ENCODE measurements around the gene SRCIN1.

- TF ChIP-seq, protein P1, sequence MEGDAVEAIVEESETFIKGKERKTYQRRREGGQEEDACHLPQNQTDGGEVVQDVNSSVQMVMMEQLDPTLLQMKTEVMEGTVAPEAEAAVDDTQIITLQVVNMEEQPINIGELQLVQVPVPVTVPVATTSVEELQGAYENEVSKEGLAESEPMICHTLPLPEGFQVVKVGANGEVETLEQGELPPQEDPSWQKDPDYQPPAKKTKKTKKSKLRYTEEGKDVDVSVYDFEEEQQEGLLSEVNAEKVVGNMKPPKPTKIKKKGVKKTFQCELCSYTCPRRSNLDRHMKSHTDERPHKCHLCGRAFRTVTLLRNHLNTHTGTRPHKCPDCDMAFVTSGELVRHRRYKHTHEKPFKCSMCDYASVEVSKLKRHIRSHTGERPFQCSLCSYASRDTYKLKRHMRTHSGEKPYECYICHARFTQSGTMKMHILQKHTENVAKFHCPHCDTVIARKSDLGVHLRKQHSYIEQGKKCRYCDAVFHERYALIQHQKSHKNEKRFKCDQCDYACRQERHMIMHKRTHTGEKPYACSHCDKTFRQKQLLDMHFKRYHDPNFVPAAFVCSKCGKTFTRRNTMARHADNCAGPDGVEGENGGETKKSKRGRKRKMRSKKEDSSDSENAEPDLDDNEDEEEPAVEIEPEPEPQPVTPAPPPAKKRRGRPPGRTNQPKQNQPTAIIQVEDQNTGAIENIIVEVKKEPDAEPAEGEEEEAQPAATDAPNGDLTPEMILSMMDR (IDR thresholded peaks at IDR 0.05) = no peak
- TF ChIP-seq POLR2A (IDR thresholded peaks at IDR 0.05) (no peak), POLR2AphosphoS5 (IDR thresholded peaks at IDR 0.05) (no peak), EP300 (IDR thresholded peaks at IDR 0.05; ENCODE audit: low read depth) (no peak)
These were observed 44.1 kb downstream of the SRCIN1 start for GRCh38 chr17:38561416-38562214.
